Sigmoid colon (tissue), 7 donors: ENCODE measurements around the gene ZNF407. TPM values are rescaled to one million over a fixed set of nuclear protein-coding genes. Genes with fewer than 3 reads are reported as not detected.
"Not testable (repeated sequence)": the region's sequence is repeated elsewhere in the genome, so short reads cannot be mapped to it uniquely, and the experiment has no call there.

Experiments
- DNase-seq: peaks from one replicate; pipeline ENCODE4 v3.0.0-alpha.2; 2019
- H3K27ac ChIP-seq, 4 donors: fragments of 200-600 bp; sonication (generic); one replicate each; pipeline ENCODE4 v1.5.1; 2016 to 2019; ENCODE audit warnings: mild to moderate bottlenecking in 1 of 4
- H3K27me3 ChIP-seq, 3 donors: fragments of 200-600 bp; sonication (generic); one replicate each; pipeline ENCODE4 v1.5.1; 2019; ENCODE audit warnings: mild to moderate bottlenecking in 1 of 3
- H3K36me3 ChIP-seq, 4 donors: fragments of 200-600 bp; sonication (generic); one replicate each; pipeline ENCODE4 v1.5.1; 2016 to 2019
- H3K4me1 ChIP-seq, 4 donors: fragments of 200-600 bp; sonication (generic); one replicate each; pipeline ENCODE4 v1.5.1; 2017 to 2019
- H3K4me3 ChIP-seq, 4 donors: fragments of 200-600 bp; sonication (generic); one replicate each; pipeline ENCODE4 v1.5.1; 2017 to 2019; ENCODE audit warnings: mild to moderate bottlenecking in 2 of 4, moderate library complexity in 1 of 4
- H3K9me3 ChIP-seq, 4 donors: fragments of 200-600 bp in 3 of 4; sonication (generic) in 3 of 4; one replicate each; pipeline versions ENCODE4 v1.5.1 to v1.6.1; 2013 to 2019
- CTCF ChIP-seq, 4 experiments: fragments of 450-650 bp in 3 of 4; fragments of 200-600 bp in 1 of 4; IDR thresholded peaks; one replicate each; pipeline ENCODE4 v1.5.1; 2016 to 2019; ENCODE audit warnings: antibody characterized with exemption in 4 of 4, mild to moderate bottlenecking in 3 of 4, moderate library complexity in 2 of 4
- EP300 ChIP-seq, 4 donors: sonication (generic); formaldehyde crosslinking; IDR thresholded peaks; one replicate each; pipeline ENCODE4 v1.6.1; 2017; ENCODE audit warnings: antibody characterized with exemption in 4 of 4
- POLR2A ChIP-seq, 2 donors: fragments of 450-650 bp; IDR thresholded peaks; one replicate each; pipeline ENCODE4 v1.6.1; 2016; ENCODE audit warnings: antibody characterized with exemption in 2 of 2, mild to moderate bottlenecking in 2 of 2, moderate library complexity in 2 of 2
- POLR2AphosphoS5 ChIP-seq, 4 donors: sonication (generic); formaldehyde crosslinking; IDR thresholded peaks; one replicate each; pipeline ENCODE4 v1.6.1; 2017; ENCODE audit warnings: antibody characterized with exemption in 4 of 4
- WGBS, 2 donors: extraction: QIAGEN DNeasy Blood & Tissue Kit; methylation state at CpG; one replicate each; pipeline ENCODE4 v1.1.7; 2013; 5-methylcytosine and 5-hydroxymethylcytosine counted together
- intact Hi-C: fragments of 100-400 bp; cut with DNase I; formaldehyde crosslinking; loops from one replicate; pipeline ENCODE4 v1.15.1; 2023
- polyA plus RNA-seq, 3 donors: library from polyadenylated mRNA; stranded (reverse); fragments of 200-250 nt; gene quantifications; one replicate each; pipeline ENCODE4 v1.2.3, GENCODE V29; 2013
- total RNA-seq, 4 donors: library from RNA; depleted of rRNA; stranded (reverse); fragments of >200 nt; gene quantifications; one replicate each; pipeline ENCODE4 v1.1.0, GENCODE V29; 2016
- donor health status: healthy with polysubstance abuse.
- donor health status: Bipolar disorder and iron deficiency.
- donor health status: healthy.

Gene ZNF407
- total and polyA plus RNA-seq, 7 donors, result 1.4 to 19.8 (median 16.3) TPM

DNA sequence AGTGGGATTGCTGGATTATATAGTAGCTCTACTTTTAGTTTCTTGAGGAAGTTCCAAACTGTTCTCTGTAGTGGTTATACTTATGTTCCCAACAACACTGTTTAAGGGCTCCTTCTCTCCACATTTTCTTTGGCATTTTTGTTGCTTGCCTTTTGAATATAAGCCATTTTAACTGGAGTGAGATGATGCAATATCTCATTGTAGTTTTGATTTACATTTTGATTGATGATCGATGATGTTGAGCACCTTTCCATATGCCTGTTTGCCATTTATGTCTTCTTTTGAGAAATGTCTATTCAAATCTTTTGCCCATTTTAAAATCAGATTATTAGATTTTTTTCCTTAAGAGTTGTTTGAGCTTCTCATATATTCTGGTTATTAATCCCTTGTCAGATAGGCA, 368.0 kb downstream of the ZNF407 start:
- Histone ChIP-seq H3K9me3 (no peaks in the 10 kb centered on the region), H3K4me1 (peaks cover 0 to 2% (median under 1%) of the 10 kb centered on the region in 4 donors), H3K27ac (no peak overlapping the region), H3K36me3 (no peaks in the 10 kb centered on the region), H3K4me3 (no peak overlapping the region), H3K27me3 (no peaks in the 10 kb centered on the region)
- intact Hi-C loops, result no loop called here
- no peak for DNase-seq
- 97 to 98% methylated on average over 1 of the region's 1 CpG for WGBS, 2 donors
- no peak for TF ChIP-seq EP300 (IDR thresholded peaks at IDR 0.05)
- TF ChIP-seq POLR2AphosphoS5 (IDR thresholded peaks at IDR 0.05), result no peak
- no peak for TF ChIP-seq CTCF (IDR thresholded peaks at IDR 0.05)
- no peak for TF ChIP-seq POLR2A (IDR thresholded peaks at IDR 0.05)

- Histone ChIP-seq H3K27me3 (no peaks in the 10 kb centered on the region), H3K36me3 (no peaks in the 10 kb centered on the region), H3K4me3 (no peak overlapping the region), H3K4me1 (peaks cover 0 to 12% (median 9%) of the 10 kb centered on the region in 4 donors), H3K27ac (no peak overlapping the region), H3K9me3 (no peaks in the 10 kb centered on the region)
- TF ChIP-seq EP300 (IDR thresholded peaks at IDR 0.05), result no peak
- no peak for TF ChIP-seq POLR2A (IDR thresholded peaks at IDR 0.05)
- no peak for TF ChIP-seq CTCF (IDR thresholded peaks at IDR 0.05)
- no peak for TF ChIP-seq POLR2AphosphoS5 (IDR thresholded peaks at IDR 0.05)
- intact Hi-C loops, result no loop called here
- WGBS, 2 donors, result 89 to 93% methylated on average over 3 of the region's 3 CpGs
- DNase-seq, result no peak
Measured at GRCh38 chr18:74967438-74967837, 369.8 kb downstream of the ZNF407 start.

DNA sequence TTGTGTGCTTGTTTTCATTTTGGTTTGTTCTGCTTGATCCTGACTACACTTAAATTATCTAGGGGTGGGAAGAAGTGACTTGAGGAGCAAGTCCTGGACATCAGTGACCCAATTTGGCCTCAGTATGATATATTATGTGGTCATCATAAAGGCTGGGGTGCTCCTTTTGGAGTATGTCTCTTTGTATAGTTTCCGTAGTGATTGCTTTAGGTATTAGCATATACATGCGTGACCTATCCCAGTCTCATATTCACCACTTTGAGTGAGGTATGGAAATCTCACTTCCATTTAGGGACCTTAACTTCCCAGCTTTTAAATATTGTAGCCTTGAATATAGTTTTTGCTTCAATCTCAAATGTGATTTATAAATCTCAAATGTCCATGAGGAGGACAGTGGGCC, 370.3 kb downstream of the ZNF407 start:
- no peaks in the 10 kb centered on the region for H3K27me3 ChIP-seq
- 96 to 100% methylated on average over 2 of the region's 2 CpGs for WGBS, 2 donors
- no peaks in the 10 kb centered on the region for H3K36me3 ChIP-seq

GRCh38 chr18:74971358-74971757, 373.7 kb downstream of the ZNF407 start:
- H3K36me3 ChIP-seq, intact Hi-C loops, H3K4me3 ChIP-seq, DNase-seq, H3K27ac ChIP-seq, H3K27me3 ChIP-seq, H3K9me3 ChIP-seq: not testable (repeated sequence)
- 22 to 72% methylated on average over 4 of the region's 4 CpGs for WGBS, 2 donors
- peaks cover 0 to 12% (median 9%) of the 10 kb centered on the region in 4 donors for H3K4me1 ChIP-seq

More for the DNA sequence above, 370.3 kb downstream of the ZNF407 start:
- no peak for TF ChIP-seq POLR2A (IDR thresholded peaks at IDR 0.05)
- no peak for TF ChIP-seq POLR2AphosphoS5 (IDR thresholded peaks at IDR 0.05)
- TF ChIP-seq CTCF (IDR thresholded peaks at IDR 0.05), result no peak
- TF ChIP-seq EP300 (IDR thresholded peaks at IDR 0.05), result no peak
- intact Hi-C loops, result no loop called here
- H3K27ac ChIP-seq, result no peak overlapping the region
- no peak for DNase-seq
- peaks cover 0 to 12% (median 9%) of the 10 kb centered on the region in 4 donors for H3K4me1 ChIP-seq
- H3K4me3 ChIP-seq, result no peak overlapping the region
- no peaks in the 10 kb centered on the region for H3K9me3 ChIP-seq

- H3K36me3 ChIP-seq, intact Hi-C loops: not testable (repeated sequence)
- 73 to 82% methylated on average over 2 of the region's 2 CpGs for WGBS, 2 donors
Measured at GRCh38 chr18:74971776-74972175, 374.1 kb downstream of the ZNF407 start.

DNA sequence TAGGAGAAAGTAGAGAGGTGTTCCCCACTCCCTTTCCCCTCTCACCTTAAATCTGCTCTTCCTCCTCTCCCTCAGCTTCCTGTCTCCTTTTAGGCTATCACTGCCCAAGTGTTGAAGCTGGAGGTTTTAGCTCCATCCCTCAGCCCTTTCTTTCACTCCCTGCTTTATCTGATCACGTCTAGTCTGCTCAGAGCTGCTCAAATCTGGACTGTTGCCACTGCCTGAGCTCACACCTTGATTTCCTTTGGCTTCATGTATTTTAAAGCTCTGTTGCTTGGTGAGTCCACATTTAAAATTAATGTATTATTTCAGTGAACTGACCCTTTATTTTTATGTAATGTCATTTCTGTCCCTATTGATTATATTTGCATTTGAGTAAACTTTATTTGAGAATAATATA, 374.7 kb downstream of the ZNF407 start:
- Histone ChIP-seq H3K36me3 (no peaks in the 10 kb centered on the region), H3K4me1 (peaks cover 0 to 12% (median 9%) of the 10 kb centered on the region in 4 donors), H3K9me3 (no peaks in the 10 kb centered on the region), H3K27ac (no peak overlapping the region), H3K4me3 (no peak overlapping the region), H3K27me3 (no peaks in the 10 kb centered on the region)
- TF ChIP-seq POLR2A (IDR thresholded peaks at IDR 0.05) (no peak), POLR2AphosphoS5 (IDR thresholded peaks at IDR 0.05) (no peak), CTCF (IDR thresholded peaks at IDR 0.05) (no peak), EP300 (IDR thresholded peaks at IDR 0.05) (no peak)
- no peak for DNase-seq
- intact Hi-C loops, result no loop called here
- 19 to 59% methylated on average over 1 of the region's 1 CpG for WGBS, 2 donors

More at GRCh38 chr18:74971776-74972175, 374.1 kb downstream of the ZNF407 start:
- H3K4me3 ChIP-seq, H3K9me3 ChIP-seq, H3K27me3 ChIP-seq, H3K27ac ChIP-seq, DNase-seq: not testable (repeated sequence)
- peaks cover 0 to 12% (median 9%) of the 10 kb centered on the region in 4 donors for H3K4me1 ChIP-seq
